Epidermal melanocyte (primary cell): ENCODE results near the gene GALNT9.
"Not testable (repeated sequence)": the region's sequence is repeated elsewhere in the genome, so short reads cannot be mapped to it uniquely, and the experiment has no call there.

Experiments
- DNase-seq: peaks from one replicate; pipeline ENCODE4 v3.0.0; 2011; ENCODE audit warnings: low spot score; ENCODE audit not compliant: insufficient read length

Gene GALNT9

GRCh38 chr12:132253698-132254480 lies 75.5 kb downstream of the GALNT9 start:
- DNase-seq, result no peak

- not testable (repeated sequence) for DNase-seq
These were observed 76.4 kb downstream of the GALNT9 start for GRCh38 chr12:132252981-132253380.

GRCh38 chr12:132251741-132252490 lies 77.5 kb downstream of the GALNT9 start:
- no peak for DNase-seq

- no peak for DNase-seq
These were observed 78.1 kb downstream of the GALNT9 start for GRCh38 chr12:132251310-132251709.

GRCh38 chr12:132250707-132251106 lies 78.7 kb downstream of the GALNT9 start:
- DNase-seq, result no peak

- DNase-seq, result no peak
These were observed 79.5 kb downstream of the GALNT9 start for GRCh38 chr12:132249689-132250478.

GRCh38 chr12:132248453-132249167 lies 80.8 kb downstream of the GALNT9 start:
- no peak for DNase-seq

GRCh38 chr12:132247718-132248452 lies 81.5 kb downstream of the GALNT9 start:
- no peak for DNase-seq

- no peak for DNase-seq
These were observed 82.2 kb downstream of the GALNT9 start for GRCh38 chr12:132246997-132247717.

GRCh38 chr12:132245521-132246101 lies 83.8 kb downstream of the GALNT9 start:
- no peak for DNase-seq

GRCh38 chr12:132244724-132245295 lies 84.6 kb downstream of the GALNT9 start:
- no peak for DNase-seq

- DNase-seq, result no peak
These were observed 85.6 kb downstream of the GALNT9 start for GRCh38 chr12:132243596-132244310.

- DNase-seq, result not testable (repeated sequence)
These were observed 86.2 kb downstream of the GALNT9 start for GRCh38 chr12:132243171-132243570.

GRCh38 chr12:132240669-132241007 lies 88.8 kb downstream of the GALNT9 start:
- DNase-seq, result not testable (repeated sequence)

- no peak for DNase-seq
These were observed 89.4 kb downstream of the GALNT9 start for GRCh38 chr12:132239796-132240668.

- DNase-seq, result no peak
These were observed 90.0 kb downstream of the GALNT9 start for GRCh38 chr12:132239392-132239791.

GRCh38 chr12:132238884-132239283 lies 90.5 kb downstream of the GALNT9 start:
- DNase-seq, result no peak

- DNase-seq, result no peak
These were observed 90.9 kb downstream of the GALNT9 start for GRCh38 chr12:132238488-132238854.
